HEK293T (cell line): ENCODE data around the gene IL12B.
"Not testable (repeated sequence)": the region's sequence is repeated elsewhere in the genome, so short reads cannot be mapped to it uniquely, and the experiment has no call there.

Experiments used
- CTCF ChIA-PET: fragments of 350-600 bp; formaldehyde crosslinking; extraction: SDS; loops from one replicate; lab custom pipeline; 2021; ENCODE audit warnings: antibody characterized with exemption, inconsistent platforms; lab: Yijun Ruan, JAX
- POLR2A ChIA-PET: fragments of 350-600 bp; formaldehyde crosslinking; extraction: SDS; loops from one replicate; lab custom pipeline; 2020; ENCODE audit warnings: antibody characterized with exemption, inconsistent platforms; lab: Yijun Ruan, JAX
- DNase-seq: peaks from one replicate; pipeline ENCODE4 v3.0.0; 2012; ENCODE audit warnings: mixed read lengths; ENCODE audit errors: extremely low spot score
- ARNT ChIP-seq: fragments of 450-650 bp; IDR thresholded peaks from 2 replicates; pipeline ENCODE4 v1.6.1; 2017; ENCODE audit warnings: mild to moderate bottlenecking
- BHLHE40 ChIP-seq: fragments of 450-650 bp; IDR thresholded peaks from 2 replicates; pipeline ENCODE4 v1.6.1; 2016; ENCODE audit warnings: mild to moderate bottlenecking, moderate library complexity, borderline replicate concordance
- CTBP1 ChIP-seq: fragments of 450-650 bp; IDR thresholded peaks from 2 replicates; pipeline ENCODE4 v1.6.1; 2016; ENCODE audit warnings: borderline replicate concordance
- ELF4 ChIP-seq: fragments of 450-650 bp; IDR thresholded peaks from 2 replicates; pipeline ENCODE4 v1.6.1; 2017; ENCODE audit warnings: antibody characterized with exemption
- FOXA1 ChIP-seq: fragments of 450-650 bp; IDR thresholded peaks from 2 replicates; pipeline ENCODE4 v1.6.1; 2016; ENCODE audit warnings: mild to moderate bottlenecking
- FOXK2 ChIP-seq: fragments of 450-650 bp; IDR thresholded peaks from 2 replicates; pipeline ENCODE4 v1.6.1; 2016; ENCODE audit warnings: mild to moderate bottlenecking
- FOXM1 ChIP-seq: fragments of 450-650 bp; IDR thresholded peaks from 2 replicates; pipeline ENCODE4 v1.6.1; 2017; ENCODE audit warnings: mild to moderate bottlenecking, borderline replicate concordance
- HDGF ChIP-seq: fragments of 450-650 bp; IDR thresholded peaks from 2 replicates; pipeline ENCODE4 v1.6.1; 2017; ENCODE audit warnings: antibody characterized with exemption, borderline replicate concordance
- L3MBTL2 ChIP-seq: fragments of 450-650 bp; conservative IDR thresholded peaks from 2 replicates; pipeline ENCODE4 v1.6.1; 2016; ENCODE audit warnings: mild to moderate bottlenecking
- LEF1 ChIP-seq: fragments of 450-650 bp; IDR thresholded peaks from 2 replicates; pipeline ENCODE4 v1.6.1; 2017; ENCODE audit warnings: mild to moderate bottlenecking, borderline replicate concordance
- NFRKB ChIP-seq: fragments of 450-650 bp; IDR thresholded peaks from 2 replicates; pipeline ENCODE4 v1.6.1; 2016; ENCODE audit warnings: mild to moderate bottlenecking, moderate library complexity
- SP1 ChIP-seq: fragments of 450-650 bp; IDR thresholded peaks from 2 replicates; pipeline ENCODE4 v1.6.1; 2017
- SUZ12 ChIP-seq: fragments of 450-650 bp; IDR thresholded peaks from 2 replicates; pipeline ENCODE4 v1.6.1; 2016; ENCODE audit warnings: mild to moderate bottlenecking
- TARDBP ChIP-seq: fragments of 450-650 bp; IDR thresholded peaks from 2 replicates; pipeline ENCODE4 v1.6.1; 2016
- ZNF384 ChIP-seq: fragments of 450-650 bp; IDR thresholded peaks from 2 replicates; pipeline ENCODE4 v1.6.1; 2016
- TF ChIP-seq, protein P1 (sequence below): fragments of 450-650 bp; IDR thresholded peaks from 2 replicates; pipeline ENCODE4 v1.6.1; 2016

Gene IL12B

DNA sequence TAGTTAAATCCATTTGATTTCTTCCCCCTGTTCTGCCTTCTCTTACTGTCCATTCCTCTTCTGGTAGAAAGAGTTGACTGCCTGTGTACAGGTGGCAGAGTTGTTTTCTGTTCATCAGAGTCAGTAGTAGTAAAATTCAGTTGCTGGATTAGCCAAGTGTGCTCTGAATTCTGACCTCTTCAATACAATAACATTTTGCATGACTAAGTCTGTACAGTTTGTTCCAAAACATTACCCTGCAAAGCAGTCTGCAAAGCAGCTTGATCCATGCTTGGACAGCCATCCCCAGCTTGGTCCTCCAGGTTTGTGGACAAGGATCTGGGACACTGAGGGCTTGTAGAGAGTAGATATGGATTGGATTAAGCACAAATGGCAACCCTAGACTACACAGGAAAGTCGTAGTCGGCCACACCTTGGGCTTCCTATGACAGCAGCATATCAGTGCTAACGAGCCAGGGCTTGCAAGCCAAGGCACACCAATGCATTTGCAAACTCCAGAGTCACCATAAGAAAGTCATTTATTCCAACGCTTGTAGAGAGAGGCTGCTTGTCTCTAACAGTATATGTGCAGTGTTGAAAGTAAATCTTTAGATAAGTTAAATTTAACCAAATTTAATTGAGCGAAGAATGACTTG lies 25.2 kb downstream of the IL12B start:
- TF ChIP-seq ELF4 (no peak), LEF1 (no peak), SUZ12 (no peak), TARDBP (no peak), SP1 (no peak), BHLHE40 (no peak), FOXM1 (no peak), CTBP1 (no peak)
- TF ChIP-seq, protein P1, sequence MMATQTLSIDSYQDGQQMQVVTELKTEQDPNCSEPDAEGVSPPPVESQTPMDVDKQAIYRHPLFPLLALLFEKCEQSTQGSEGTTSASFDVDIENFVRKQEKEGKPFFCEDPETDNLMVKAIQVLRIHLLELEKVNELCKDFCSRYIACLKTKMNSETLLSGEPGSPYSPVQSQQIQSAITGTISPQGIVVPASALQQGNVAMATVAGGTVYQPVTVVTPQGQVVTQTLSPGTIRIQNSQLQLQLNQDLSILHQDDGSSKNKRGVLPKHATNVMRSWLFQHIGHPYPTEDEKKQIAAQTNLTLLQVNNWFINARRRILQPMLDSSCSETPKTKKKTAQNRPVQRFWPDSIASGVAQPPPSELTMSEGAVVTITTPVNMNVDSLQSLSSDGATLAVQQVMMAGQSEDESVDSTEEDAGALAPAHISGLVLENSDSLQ: no peak
- CTCF ChIA-PET: no interaction called here

DNA sequence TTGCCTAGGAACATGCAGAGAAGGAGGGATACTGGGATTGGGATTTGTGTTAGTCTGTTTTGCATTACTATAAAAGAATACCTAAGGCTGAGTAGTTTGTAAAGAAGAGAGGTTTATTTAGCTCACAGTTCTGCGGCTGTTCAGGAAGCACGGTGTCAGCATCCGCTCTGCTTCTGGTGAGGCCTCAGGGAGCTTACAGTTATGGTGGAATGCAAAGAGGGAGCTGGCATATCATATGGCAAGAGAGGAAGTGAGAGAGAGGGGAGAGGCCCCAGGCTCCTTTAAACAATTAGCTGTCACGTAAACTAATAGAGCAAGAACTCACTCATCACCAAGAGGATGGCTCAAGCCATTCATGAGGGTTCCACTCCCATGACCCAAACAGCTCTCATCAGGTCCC lies 27.0 kb downstream of the IL12B start:
- ChIA-PET POLR2A (no interaction called here), CTCF (interaction anchor here (0.6 kb wide), 1 partner anchor 147 kb away, joined by 3 read pairs; no protein-coding TSS in a partner anchor)
- no peak for DNase-seq
- no peak for TF ChIP-seq SP1
- TF ChIP-seq ZNF384: no peak
- no peak for TF ChIP-seq TARDBP
- no peak for TF ChIP-seq FOXA1
- TF ChIP-seq HDGF: no peak
- TF ChIP-seq L3MBTL2: no peak
- no peak for TF ChIP-seq NFRKB
- no peak for TF ChIP-seq CTBP1
- TF ChIP-seq ARNT: no peak

More for the DNA sequence above, 25.2 kb downstream of the IL12B start:
- POLR2A ChIA-PET: no interaction called here
- DNase-seq: no peak

DNA sequence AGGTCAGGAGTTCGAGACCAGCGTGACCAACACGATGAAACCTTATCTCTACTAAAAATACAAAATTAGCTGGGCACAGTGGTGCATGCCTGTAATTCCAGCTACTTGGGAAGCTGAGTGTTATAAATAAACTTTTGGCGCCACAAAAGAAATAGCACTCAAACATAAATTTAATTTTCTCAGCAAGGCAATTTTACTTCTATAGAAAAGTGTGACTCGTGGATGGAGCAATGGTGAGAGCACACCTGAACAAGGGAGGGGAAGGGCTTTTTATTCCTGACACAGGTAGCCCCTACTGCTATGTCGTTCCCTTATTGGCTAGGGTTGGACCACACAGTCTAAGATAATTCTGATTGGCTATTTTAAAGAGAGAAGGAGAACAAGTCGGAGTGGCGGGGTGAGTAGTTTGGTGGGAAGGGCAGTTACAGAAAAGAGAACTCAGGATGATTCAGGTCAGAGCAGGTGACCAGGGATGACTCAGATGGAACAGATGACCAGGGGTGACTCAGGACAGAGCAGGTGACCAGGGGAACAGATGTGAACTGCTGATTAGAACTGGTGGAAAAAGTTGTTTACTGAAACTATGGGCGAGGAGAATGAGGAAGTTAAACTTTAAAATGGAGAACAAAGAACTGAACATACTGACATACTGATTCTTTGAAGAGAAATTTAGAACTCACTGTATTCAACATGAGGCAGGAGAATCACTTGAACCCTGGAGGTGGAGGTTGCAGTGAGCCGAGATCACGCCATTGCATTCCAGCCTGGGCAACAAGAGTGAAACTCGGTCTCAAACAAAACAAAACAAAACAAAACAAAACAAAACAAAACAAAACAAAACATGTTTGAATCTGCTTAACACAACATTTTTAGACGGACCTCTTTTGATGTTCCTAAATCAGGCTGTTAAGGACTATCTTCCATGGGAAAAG lies 28.1 kb downstream of the IL12B start:
- POLR2A ChIA-PET, CTCF ChIA-PET, DNase-seq: not testable (repeated sequence)

DNA sequence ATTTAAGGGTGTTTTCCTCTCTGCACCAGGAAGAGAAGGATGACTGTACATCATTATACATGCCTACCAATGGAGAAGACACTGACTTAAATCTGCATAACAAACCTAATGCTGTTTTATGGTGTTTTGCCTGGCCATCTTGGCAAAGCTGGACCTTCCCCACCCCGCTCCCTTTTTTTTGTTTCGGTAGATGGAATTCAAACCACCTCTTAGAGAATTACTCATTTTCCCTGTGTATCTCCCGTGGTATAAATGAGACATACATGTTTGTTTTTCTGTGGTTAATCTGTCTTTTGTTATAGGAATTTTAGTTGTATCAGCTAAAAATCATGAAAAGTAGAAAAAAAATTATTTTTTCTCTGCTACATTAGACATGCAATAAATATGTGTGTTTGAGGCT lies 28.8 kb downstream of the IL12B start:
- POLR2A ChIA-PET: no interaction called here
- CTCF ChIA-PET: no interaction called here
- TF ChIP-seq, protein P1: no peak
- TF ChIP-seq ZNF384 (no peak), SP1 (no peak), HDGF (no peak), BHLHE40 (no peak)
- DNase-seq: no peak

DNA sequence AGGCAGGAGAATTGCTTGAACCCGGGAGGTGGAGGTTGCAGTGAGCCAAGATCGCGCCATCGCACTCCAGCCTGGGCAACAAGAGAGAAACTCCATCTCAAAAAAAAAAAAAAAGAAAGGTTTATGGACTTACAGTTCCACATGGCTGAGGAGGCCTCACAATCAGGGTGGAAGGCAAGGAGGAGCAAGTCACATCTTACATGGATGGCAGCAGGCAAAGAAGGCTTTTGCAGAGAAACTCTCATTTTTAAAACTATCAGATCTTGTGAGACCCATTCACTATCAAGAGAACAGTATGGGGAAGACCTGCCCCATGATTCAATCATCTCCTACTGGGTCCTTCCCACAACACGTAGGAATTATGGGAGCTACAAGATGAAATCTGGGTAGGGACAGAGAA lies 33.0 kb downstream of the IL12B start:
- DNase-seq, POLR2A ChIA-PET, CTCF ChIA-PET: not testable (repeated sequence)

DNA sequence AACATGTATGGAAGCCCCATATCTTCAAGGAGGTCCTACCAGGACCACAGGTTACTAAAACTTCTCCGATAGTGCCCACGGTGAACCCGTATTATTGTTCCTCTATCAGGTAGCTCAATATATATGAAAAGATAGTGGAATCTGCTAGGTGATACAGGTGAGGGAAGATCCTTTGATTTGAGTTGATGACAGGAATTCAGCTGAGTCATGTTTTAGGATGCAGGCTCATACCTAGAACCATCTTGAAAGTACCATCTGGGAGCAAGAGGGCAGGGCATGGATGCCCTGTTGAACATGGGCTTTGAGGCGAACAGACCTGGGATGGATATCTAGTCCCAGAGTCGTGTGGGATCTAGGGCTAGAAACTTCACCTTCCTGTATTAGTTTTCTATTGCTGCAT lies 35.4 kb downstream of the IL12B start:
- no peak for DNase-seq
- POLR2A ChIA-PET: no interaction called here
- CTCF ChIA-PET: no interaction called here
- no peak for TF ChIP-seq SUZ12
- TF ChIP-seq SP1: no peak

DNA sequence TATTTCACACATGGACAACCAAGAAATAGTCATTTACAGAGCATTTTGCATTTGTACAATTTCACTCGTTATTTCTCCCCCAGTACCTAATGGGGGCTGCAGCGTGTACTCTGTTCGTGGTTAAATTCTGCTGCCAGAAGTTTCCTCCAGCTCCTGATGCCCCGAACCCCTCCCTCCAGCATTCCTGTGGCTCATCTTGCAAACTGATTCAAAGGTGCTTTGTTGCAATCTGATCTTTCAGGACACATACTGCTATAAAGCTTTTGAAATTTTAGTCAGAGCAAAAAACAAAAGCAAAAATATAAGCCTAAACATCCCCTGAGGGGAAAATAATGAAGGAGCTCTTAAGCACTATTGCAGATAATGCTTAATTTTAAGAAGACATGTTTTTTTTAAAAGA lies 39.5 kb downstream of the IL12B start:
- no peak for DNase-seq
- TF ChIP-seq TARDBP (no peak), BHLHE40 (no peak), HDGF (no peak), ELF4 (no peak), CTBP1 (no peak), ZNF384 (no peak), SUZ12 (no peak), LEF1 (no peak), FOXA1 (no peak), SP1 (no peak)
- POLR2A ChIA-PET: interaction anchor here (1.5 kb wide), 1 partner anchor 83 kb away, joined by 3 read pairs; no protein-coding TSS in a partner anchor
- CTCF ChIA-PET: no interaction called here

DNA sequence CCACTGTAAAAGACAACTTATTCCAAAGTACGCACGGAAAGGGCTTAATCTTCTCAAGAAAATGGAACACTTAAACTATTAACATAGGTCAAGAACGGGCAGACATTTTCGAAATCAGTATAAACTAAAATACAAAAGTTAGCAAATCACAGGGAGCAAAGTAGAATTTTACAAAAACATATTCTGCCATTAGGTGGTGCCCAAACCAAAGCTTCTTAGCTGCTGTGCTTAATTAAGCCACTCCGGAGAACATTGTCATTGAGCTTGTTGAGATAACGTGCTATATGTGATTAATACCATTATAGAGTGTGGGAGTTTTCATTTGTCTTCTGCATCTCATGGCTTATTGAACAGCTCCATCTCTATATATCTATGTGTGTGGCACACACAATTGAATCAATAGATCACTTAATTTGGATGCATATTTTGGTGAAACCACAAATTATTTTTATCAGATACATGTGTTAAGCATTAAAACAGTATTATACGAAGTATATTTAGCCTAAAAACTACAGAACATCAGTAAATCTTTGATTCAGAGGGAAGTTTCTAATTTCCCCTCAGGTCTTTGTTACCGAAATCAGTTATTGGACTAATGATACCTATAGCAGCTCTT lies 43.8 kb downstream of the IL12B start:
- ChIA-PET CTCF (interaction anchor here (0.6 to 1.4 kb wide), 5 partner anchors 23 to 735 kb away, joined by 3 to 10 read pairs (median 3); no protein-coding TSS in a partner anchor), POLR2A (no interaction called here)

More for the DNA sequence above, 43.8 kb downstream of the IL12B start:
- DNase-seq: peak; percentile 23
- TF ChIP-seq HDGF: no peak
- TF ChIP-seq SUZ12: no peak
- no peak for TF ChIP-seq L3MBTL2
- no peak for TF ChIP-seq ARNT
- TF ChIP-seq BHLHE40: no peak
- no peak for TF ChIP-seq NFRKB
- TF ChIP-seq FOXM1: no peak
- TF ChIP-seq SP1: no peak
- no peak for TF ChIP-seq FOXK2
- TF ChIP-seq TARDBP: no peak
- no peak for TF ChIP-seq CTBP1
- no peak for TF ChIP-seq LEF1
